ENCODE results near the gene BARX1. TPM values are rescaled to one million over a fixed set of nuclear protein-coding genes. Genes with fewer than 3 reads are reported as not detected.
A peak's percentile ranks its signal among the peaks of the same experiment; 100 is the strongest.

Gene BARX1
- total RNA-seq, 1 experiment from 2014 or later: 8.9 TPM

- Mint-ChIP-seq H3K4me3 (no peak overlapping the region), H3K9me3 (peaks cover 9% of the 10 kb centered on the region), H3K4me1 (peaks cover 6% of the 10 kb centered on the region; the same call in 1 of the 2 replicates), H3K27me3 (ENCODE audit: low read depth) (no peaks in the 10 kb centered on the region), H3K36me3 (peaks cover 3% of the 10 kb centered on the region; the same call in 1 of the 2 replicates), H3K27ac (no peak overlapping the region)
- CTCF ChIA-PET: no interaction called here
- POLR2A ChIA-PET: no interaction called here
- ATAC-seq: no peak
- TF ChIP-seq ZNF396 (CRISPR knock-in tag; IDR thresholded peaks at IDR 0.05; ENCODE audit: borderline replicate concordance) (no peak), AR (CRISPR knock-in tag; IDR thresholded peaks at IDR 0.05) (no peak), ETV6 (CRISPR knock-in tag; IDR thresholded peaks at IDR 0.05) (no peak), IRF2 (CRISPR knock-in tag; IDR thresholded peaks at IDR 0.05; ENCODE audit: borderline replicate concordance, low read depth) (no peak), MYBL2 (CRISPR knock-in tag; IDR thresholded peaks at IDR 0.05) (no peak), ATF6 (CRISPR knock-in tag; IDR thresholded peaks at IDR 0.05) (no peak), ATF3 (CRISPR knock-in tag; conservative IDR thresholded peaks at IDR 0.05) (no peak), PRDM15 (CRISPR knock-in tag; IDR thresholded peaks at IDR 0.05) (no peak), OVOL2 (CRISPR knock-in tag; IDR thresholded peaks at IDR 0.05; ENCODE audit: borderline replicate concordance) (no peak), SP1 (CRISPR knock-in tag; conservative IDR thresholded peaks at IDR 0.05) (no peak), EMX1 (CRISPR knock-in tag; IDR thresholded peaks at IDR 0.05) (no peak), ZNF416 (CRISPR knock-in tag; IDR thresholded peaks at IDR 0.05) (no peak), ZNF121 (CRISPR knock-in tag; IDR thresholded peaks at IDR 0.05) (no peak), NFE2L1 (CRISPR knock-in tag; IDR thresholded peaks at IDR 0.05) (no peak), USF2 (CRISPR knock-in tag; IDR thresholded peaks at IDR 0.05) (no peak), MLX (CRISPR knock-in tag; IDR thresholded peaks at IDR 0.05) (no peak)
- DNase-seq (ENCODE audit: low spot score): peak; percentile 3
Measured at GRCh38 chr9:93904649-93905472, 50.3 kb downstream of the BARX1 start.

Measured in WTC11 (cell line).